ENCODE data around the gene WNK1. TPM values are rescaled to one million over a fixed set of nuclear protein-coding genes. Genes with fewer than 3 reads are reported as not detected.
A peak's percentile ranks its signal among the peaks of the same experiment; 100 is the strongest.
"Not testable (repeated sequence)": the region's sequence is repeated elsewhere in the genome, so short reads cannot be mapped to it uniquely, and the experiment has no call there.

The WNK1 gene
- total RNA-seq, 1 donor from 2014 or later, result 366 TPM

DNA sequence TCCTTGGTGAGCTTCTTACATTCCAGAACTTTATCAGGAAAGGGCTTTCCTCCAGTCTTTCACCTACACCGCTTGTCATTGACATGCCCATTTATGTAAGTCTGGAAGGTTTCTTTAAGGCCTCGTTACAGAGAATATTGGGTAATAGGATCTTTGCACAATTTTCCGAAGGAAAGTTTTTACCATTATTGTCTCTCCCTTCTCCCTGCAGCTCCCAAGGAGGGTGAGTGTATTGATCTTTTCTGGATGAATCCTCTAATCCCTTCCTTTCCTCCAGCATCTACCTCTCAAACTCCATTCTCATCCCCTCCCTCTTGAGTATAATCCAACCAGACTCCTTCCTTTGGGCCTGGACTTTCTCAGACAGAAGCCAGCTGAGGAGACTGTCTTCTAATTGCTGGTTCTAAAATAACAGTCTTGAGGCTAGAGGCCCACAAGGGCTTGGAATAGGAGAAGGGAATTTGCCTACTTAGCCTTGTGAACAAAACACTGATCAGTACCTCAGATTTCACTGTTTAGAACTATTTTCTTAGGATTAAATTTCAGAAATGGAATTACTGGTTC is 21.8 kb downstream of the WNK1 start:
- no peaks in the 10 kb centered on the region for H3K9me3 ChIP-seq
- no peak overlapping the region for H3K4me3 ChIP-seq
- H3K27me3 ChIP-seq, result no peaks in the 10 kb centered on the region
- peaks cover 0 to 5% of the 10 kb centered on the region in 2 donors for H3K36me3 ChIP-seq
- no peak for DNase-seq (ENCODE audit: extremely low spot score in 2 of 2)
- peaks cover 84% of the 10 kb centered on the region for H3K4me1 ChIP-seq
- intact Hi-C loops (cut with DNase I), result no loop called here
- TF ChIP-seq POLR2A (IDR thresholded peaks at IDR 0.05) (no peak), POLR2AphosphoS5 (IDR thresholded peaks at IDR 0.05; ENCODE audit: insufficient read depth in 1 of 2, low read depth in 1 of 2) (no peak)
- TF ChIP-seq, protein P1, sequence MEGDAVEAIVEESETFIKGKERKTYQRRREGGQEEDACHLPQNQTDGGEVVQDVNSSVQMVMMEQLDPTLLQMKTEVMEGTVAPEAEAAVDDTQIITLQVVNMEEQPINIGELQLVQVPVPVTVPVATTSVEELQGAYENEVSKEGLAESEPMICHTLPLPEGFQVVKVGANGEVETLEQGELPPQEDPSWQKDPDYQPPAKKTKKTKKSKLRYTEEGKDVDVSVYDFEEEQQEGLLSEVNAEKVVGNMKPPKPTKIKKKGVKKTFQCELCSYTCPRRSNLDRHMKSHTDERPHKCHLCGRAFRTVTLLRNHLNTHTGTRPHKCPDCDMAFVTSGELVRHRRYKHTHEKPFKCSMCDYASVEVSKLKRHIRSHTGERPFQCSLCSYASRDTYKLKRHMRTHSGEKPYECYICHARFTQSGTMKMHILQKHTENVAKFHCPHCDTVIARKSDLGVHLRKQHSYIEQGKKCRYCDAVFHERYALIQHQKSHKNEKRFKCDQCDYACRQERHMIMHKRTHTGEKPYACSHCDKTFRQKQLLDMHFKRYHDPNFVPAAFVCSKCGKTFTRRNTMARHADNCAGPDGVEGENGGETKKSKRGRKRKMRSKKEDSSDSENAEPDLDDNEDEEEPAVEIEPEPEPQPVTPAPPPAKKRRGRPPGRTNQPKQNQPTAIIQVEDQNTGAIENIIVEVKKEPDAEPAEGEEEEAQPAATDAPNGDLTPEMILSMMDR (IDR thresholded peaks at IDR 0.05), result no peak
- H3K27ac ChIP-seq, result peak overlapping the region; percentile 12

DNA sequence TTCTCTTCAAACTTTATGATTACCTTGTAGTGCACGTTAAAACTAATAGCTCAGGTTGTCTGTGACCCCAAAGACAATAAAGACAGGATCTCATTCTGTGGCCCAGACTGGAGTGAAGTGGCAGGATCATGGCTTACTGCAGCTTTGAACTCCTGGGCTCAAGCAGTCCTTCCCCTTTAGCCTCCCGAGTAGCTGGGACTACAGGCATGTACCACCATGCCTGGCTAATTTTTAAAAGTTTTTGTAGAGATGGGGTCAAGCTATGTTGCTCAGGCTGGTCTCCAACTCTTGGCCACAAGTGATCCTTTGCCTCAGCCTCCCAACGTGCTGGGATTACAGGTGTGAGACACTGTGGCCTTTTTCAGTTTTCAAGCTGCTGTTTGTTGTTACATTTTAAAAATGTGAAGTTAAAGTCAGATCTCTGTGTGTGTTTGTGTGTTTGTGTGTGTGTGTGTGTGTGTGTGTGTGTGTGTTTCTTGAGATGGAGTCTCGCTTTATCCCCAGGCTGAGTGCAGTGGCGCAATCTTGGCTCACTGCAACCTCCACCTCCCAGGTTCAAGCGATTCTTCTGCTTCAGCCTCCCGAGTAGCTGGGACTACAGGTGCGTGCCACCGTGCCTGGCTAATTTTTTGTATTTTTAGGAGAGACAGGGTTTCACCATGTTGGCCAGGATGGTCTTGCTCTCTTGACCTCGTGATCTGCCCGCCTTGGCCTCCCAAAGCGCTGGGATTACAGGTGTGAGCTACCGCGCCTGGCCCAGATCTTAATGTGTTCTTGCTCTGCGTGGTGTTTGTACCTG is 23.8 kb downstream of the WNK1 start:
- DNase-seq (ENCODE audit: extremely low spot score in 2 of 2); H3K27ac ChIP-seq; H3K4me3 ChIP-seq; intact Hi-C loops (cut with DNase I); H3K9me3 ChIP-seq; H3K27me3 ChIP-seq; H3K36me3 ChIP-seq: not testable (repeated sequence)
- peaks cover 84% of the 10 kb centered on the region for H3K4me1 ChIP-seq

DNA sequence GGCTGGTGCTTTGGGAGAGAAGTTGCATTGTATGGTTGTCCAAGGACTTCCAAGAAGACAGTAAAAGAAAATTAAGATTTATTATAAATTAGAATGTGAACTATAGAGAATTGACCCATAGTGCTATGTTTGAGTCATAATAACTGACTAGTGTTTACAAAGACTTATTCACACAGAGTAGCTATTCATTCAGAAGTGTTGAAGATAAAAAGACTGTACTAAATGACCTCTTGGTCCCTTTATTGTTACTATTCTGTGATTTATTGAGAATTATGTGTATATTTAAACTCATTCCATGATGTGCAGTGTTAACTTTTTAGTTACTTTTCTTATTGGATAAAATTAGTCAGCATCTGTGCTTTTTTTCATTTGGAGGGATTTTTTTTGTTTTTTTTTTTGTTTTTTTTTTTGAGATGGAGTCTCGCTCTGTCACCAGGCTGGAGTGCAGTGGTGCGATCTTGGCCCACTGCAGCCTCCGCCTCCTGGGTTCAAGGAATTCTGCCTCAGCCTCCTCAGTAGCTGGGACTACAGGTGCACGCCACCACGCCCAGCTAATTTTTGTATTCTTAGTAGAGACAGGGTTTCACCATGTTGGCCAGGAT is 24.5 kb downstream of the WNK1 start:
- H3K9me3 ChIP-seq; H3K36me3 ChIP-seq; intact Hi-C loops (cut with DNase I); H3K27me3 ChIP-seq; DNase-seq (ENCODE audit: extremely low spot score in 2 of 2); H3K27ac ChIP-seq; H3K4me3 ChIP-seq: not testable (repeated sequence)
- peaks cover 90% of the 10 kb centered on the region for H3K4me1 ChIP-seq

DNA sequence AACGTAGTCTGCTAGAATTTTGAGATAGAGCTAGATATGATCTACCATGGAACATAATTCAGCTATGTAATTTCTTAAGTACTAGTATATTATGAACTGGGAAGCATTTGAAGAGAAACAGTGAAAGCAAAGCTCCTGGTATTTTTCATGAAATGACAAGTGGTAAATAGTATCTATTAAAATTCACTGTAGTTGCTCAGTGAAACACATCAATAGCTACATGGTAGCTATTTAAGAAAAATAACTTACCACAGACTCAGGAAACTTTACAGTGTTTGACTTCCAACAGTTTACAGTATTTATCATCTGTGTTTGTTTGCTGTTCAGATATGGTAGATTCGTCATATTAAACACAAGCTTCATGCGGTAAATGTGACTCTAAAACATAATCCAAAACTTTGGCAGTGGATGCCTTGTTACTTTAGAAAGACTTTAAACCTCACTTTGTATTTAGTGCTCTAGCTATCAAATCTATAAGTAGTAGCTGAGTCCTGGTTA is 25.2 kb downstream of the WNK1 start:
- Histone ChIP-seq H3K4me3 (no peak overlapping the region), H3K4me1 (peaks cover 97% of the 10 kb centered on the region), H3K27ac (no peak overlapping the region), H3K36me3 (peaks cover 0 to 5% of the 10 kb centered on the region in 2 donors), H3K9me3 (no peaks in the 10 kb centered on the region), H3K27me3 (no peaks in the 10 kb centered on the region)
- TF ChIP-seq POLR2A (IDR thresholded peaks at IDR 0.05) (no peak), POLR2AphosphoS5 (IDR thresholded peaks at IDR 0.05; ENCODE audit: insufficient read depth in 1 of 2, low read depth in 1 of 2) (no peak)
- TF ChIP-seq, protein P1 (IDR thresholded peaks at IDR 0.05), result no peak
- intact Hi-C loops (cut with DNase I), result no loop called here
- no peak for DNase-seq (ENCODE audit: extremely low spot score in 2 of 2)

DNA sequence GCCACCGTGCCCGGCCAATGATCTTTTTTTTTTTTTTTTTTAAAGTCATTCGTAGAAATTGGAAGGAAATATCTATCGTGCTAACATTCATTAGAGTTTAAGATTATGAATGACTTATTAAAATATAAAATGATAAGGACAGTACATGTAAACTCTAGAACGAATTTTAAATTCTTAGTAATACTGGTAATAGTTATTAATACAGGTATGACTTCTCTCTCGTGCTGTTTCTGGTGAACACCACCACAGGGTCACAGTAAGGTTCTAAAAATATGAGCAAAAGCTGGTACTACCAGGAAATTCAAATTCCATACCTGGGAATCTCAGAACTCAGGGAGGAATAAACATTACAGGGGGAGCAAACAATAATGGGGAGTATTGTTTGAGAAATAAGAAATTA is 26.2 kb downstream of the WNK1 start:
- Histone ChIP-seq H3K36me3 (peaks cover 0 to 5% of the 10 kb centered on the region in 2 donors), H3K9me3 (no peaks in the 10 kb centered on the region), H3K27ac (no peak overlapping the region), H3K27me3 (no peaks in the 10 kb centered on the region), H3K4me1 (peaks cover 96% of the 10 kb centered on the region), H3K4me3 (no peak overlapping the region)
- DNase-seq (ENCODE audit: extremely low spot score in 2 of 2), result no peak
- TF ChIP-seq POLR2AphosphoS5 (IDR thresholded peaks at IDR 0.05; ENCODE audit: insufficient read depth in 1 of 2, low read depth in 1 of 2) (no peak), POLR2A (IDR thresholded peaks at IDR 0.05) (no peak)
- TF ChIP-seq, protein P1 (IDR thresholded peaks at IDR 0.05), result no peak
- intact Hi-C loops (cut with DNase I), result no loop called here

All from vagina (tissue), 2 donors.